ENCODE data around the gene HTR7.

HTR7 gene

DNA sequence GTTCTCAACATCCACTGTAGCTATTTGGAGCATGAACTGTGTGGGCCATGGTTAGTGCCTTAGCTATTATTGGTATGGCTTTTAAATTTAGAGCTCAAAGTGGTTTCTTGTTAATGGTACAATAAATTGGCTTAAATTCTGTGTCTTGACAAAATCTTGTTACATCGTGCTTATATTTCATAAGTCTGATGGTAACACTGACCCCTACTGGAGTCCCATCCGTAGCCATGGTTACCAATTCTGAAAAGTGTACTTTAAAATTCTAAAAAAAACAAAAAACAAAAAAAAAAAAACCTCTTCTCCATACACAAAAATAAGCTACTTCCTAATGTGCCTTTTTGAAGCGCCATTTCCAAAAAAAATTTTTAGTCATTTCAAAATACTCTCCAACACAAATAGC is 7.6 kb upstream of the HTR7 start:
- Histone ChIP-seq H3K36me3 (no peaks in the 10 kb centered on the region), H3K27ac (no peak overlapping the region), H3K27me3 (peaks cover 0 to 17% (median 8%) of the 10 kb centered on the region in 11 experiments; a peak in 16 of 22 replicates), H3K4me1 (peaks cover 0 to 18% (median 2%) of the 10 kb centered on the region in 10 experiments; a peak in 8 of 20 replicates), H3K4me2 (no peak overlapping the region), H3K9me3 (replicated peaks in 1 of 11) (peaks cover 5 to 14% (median 12%) of the 10 kb centered on the region in 11 experiments), H3K4me3 (no peak overlapping the region), H3K9ac (no peak overlapping the region), H4K20me1 (no peaks in the 10 kb centered on the region)
- TF ChIP-seq Cebpa-rat (IDR thresholded peaks at IDR 0.05) = no peak

GRCh38 chr10:90862908-90863514 is 5.2 kb upstream of the HTR7 start:
- no peak for TF ChIP-seq Cebpa-rat (IDR thresholded peaks at IDR 0.05)
- no peaks in the 10 kb centered on the region for H3K9me3 ChIP-seq (replicated peaks in 1 of 11)
- peaks cover 0 to 40% (median 31%) of the 10 kb centered on the region in 11 experiments; a peak in 17 of 22 replicates for H3K27me3 ChIP-seq
- H3K4me3 ChIP-seq = no peak overlapping the region
- no peaks in the 10 kb centered on the region for H4K20me1 ChIP-seq
- no peak overlapping the region for H3K9ac ChIP-seq
- no peaks in the 10 kb centered on the region for H3K36me3 ChIP-seq
- H3K4me2 ChIP-seq = no peak overlapping the region
- H3K4me1 ChIP-seq = peaks cover 5 to 39% (median 22%) of the 10 kb centered on the region in 10 experiments; a peak in 16 of 20 replicates
- no peak overlapping the region for H3K27ac ChIP-seq

DNA sequence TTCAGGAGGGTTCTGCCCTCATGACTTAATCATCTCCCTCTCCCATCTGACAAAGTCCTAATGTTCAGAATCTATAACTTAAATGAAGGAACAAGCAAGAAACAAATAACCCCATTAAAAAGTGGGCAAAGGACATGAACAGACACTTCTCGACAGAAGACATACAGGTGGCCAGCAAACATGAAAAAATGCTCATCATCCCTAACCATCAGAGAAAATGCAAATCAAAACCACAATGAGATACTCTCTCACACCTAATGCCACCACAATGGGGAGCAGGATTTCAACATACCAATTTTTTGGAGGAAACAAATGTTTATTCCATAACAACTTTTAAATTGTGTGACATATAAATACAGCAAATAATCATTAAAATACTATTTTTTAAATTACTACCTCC is 3.0 kb upstream of the HTR7 start:
- no peak overlapping the region for H3K4me3 ChIP-seq
- peak overlapping the region in 2 of 11 experiments; percentile 96 to 98; a peak in 5 of 22 replicates for H3K27ac ChIP-seq
- H3K9ac ChIP-seq = no peak overlapping the region
- H3K27me3 ChIP-seq = peaks cover 9 to 63% (median 53%) of the 10 kb centered on the region in 11 experiments; a peak in 21 of 22 replicates
- peaks cover 17 to 43% (median 32%) of the 10 kb centered on the region in 10 experiments for H3K4me1 ChIP-seq
- peaks cover 0 to 13% (median 9%) of the 10 kb centered on the region in 11 experiments; a peak in 9 of 22 replicates for H4K20me1 ChIP-seq
- TF ChIP-seq Cebpa-rat (IDR thresholded peaks at IDR 0.05) = no peak
- H3K4me2 ChIP-seq = peak overlapping the region in 4 of 11 experiments; percentile 29 to 94 (median 86); a peak in 6 of 22 replicates
- H3K36me3 ChIP-seq = no peaks in the 10 kb centered on the region
- peaks cover 0 to 9% (median 0%) of the 10 kb centered on the region in 11 experiments; a peak in 1 of 22 replicates for H3K9me3 ChIP-seq (replicated peaks in 1 of 11)

DNA sequence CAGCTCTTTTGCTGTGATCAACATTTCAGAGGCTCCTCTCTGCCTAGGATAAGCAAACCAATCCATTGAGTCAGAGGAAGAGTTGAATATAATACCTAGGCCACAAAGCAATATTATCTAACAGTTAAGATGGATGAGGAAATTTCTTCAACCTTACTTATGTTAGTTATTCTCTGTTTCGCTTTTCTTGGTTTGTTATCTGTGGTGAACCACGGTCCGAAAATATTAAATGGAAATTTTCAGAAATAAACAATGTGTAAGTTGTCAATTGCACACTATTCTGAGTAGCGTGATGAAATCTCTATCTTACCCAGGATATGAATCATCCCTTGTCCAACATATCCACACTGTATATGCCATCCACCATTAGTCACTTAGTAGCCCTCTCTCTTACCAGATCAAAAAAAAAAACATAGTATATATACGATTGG is 1.5 kb upstream of the HTR7 start:
- Histone ChIP-seq H4K20me1 (peaks cover 0 to 25% (median 10%) of the 10 kb centered on the region in 11 experiments; a peak in 10 of 22 replicates), H3K4me1 (peaks cover 17 to 57% (median 35%) of the 10 kb centered on the region in 10 experiments), H3K9me3 (replicated peaks in 1 of 11) (peaks cover 0 to 9% (median 0%) of the 10 kb centered on the region in 11 experiments; a peak in 1 of 22 replicates), H3K27me3 (peaks cover 24 to 77% (median 67%) of the 10 kb centered on the region in 11 experiments), H3K4me3 (peak overlapping the region in 3 of 10 experiments; percentile 73 to 91 (median 87); a peak in 6 of 20 replicates), H3K27ac (peak overlapping the region in 10 of 11 experiments; percentile 29 to 98 (median 77); a peak in 15 of 22 replicates), H3K4me2 (peak overlapping the region in 9 of 11 experiments; percentile 29 to 98 (median 92); a peak in 17 of 22 replicates), H3K9ac (peak overlapping the region in 5 of 11 experiments; percentile 86 to 97 (median 92); a peak in 10 of 22 replicates), H3K36me3 (no peaks in the 10 kb centered on the region)
- TF ChIP-seq Cebpa-rat (IDR thresholded peaks at IDR 0.05) = peak in 2 of 11 experiments; percentile 38 to 70; a peak in 2 of 22 replicates

- peaks cover 30 to 85% (median 75%) of the 10 kb centered on the region in 11 experiments for H3K27me3 ChIP-seq
- H3K4me2 ChIP-seq = peak overlapping the region; percentile 85 to 98 (median 93)
- TF ChIP-seq Cebpa-rat (IDR thresholded peaks at IDR 0.05) = no peak
- H3K36me3 ChIP-seq = no peaks in the 10 kb centered on the region
- H3K4me1 ChIP-seq = peaks cover 17 to 65% (median 35%) of the 10 kb centered on the region in 10 experiments
- peak overlapping the region; percentile 63 to 97 (median 81); a peak in 20 of 22 replicates for H3K9ac ChIP-seq
- H3K4me3 ChIP-seq = peak overlapping the region; percentile 64 to 92 (median 74)
- H4K20me1 ChIP-seq = peaks cover 0 to 34% (median 10%) of the 10 kb centered on the region in 11 experiments; a peak in 10 of 22 replicates
- peaks cover 0 to 9% (median 0%) of the 10 kb centered on the region in 11 experiments; a peak in 1 of 22 replicates for H3K9me3 ChIP-seq (replicated peaks in 1 of 11)
- peak overlapping the region; percentile 46 to 98 (median 66); a peak in 19 of 22 replicates for H3K27ac ChIP-seq
These were observed 676 bp upstream of the HTR7 start for GRCh38 chr10:90858461-90858968.

DNA sequence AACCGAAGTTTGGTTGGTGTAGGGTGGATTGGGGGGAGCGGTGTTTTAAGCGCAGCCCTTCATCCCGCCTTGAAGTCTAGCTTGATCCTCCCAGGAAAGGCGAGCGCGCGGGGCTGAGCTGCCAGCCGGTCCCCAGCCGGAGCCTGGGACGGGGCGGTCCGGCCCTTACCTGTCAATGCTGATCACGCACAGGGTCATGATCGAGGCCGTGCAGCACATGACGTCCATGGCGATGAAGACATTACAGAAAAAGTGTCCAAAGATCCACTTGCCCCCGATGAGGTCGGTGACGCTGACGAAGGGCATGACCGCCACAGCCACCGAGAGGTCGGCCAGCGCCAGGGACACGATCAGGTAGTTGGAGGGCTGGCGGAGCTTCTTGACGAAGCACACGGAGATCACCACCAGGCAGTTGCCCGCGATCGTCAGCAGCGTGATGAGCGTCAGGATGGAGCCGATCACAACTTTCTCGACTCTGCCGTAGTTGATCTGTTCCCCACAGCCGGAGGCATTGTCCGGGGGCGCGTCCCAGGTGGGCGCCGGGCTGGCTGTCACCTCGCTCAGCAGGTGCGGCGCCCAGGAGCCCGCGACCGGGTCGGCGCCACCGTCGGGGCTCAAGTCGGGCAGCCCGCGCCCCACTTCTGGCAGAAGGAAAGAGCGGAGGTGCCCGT is 740 bp downstream of the HTR7 start:
- peak overlapping the region; percentile 64 to 92 (median 74) for H3K4me3 ChIP-seq
- peaks cover 0 to 39% (median 10%) of the 10 kb centered on the region in 11 experiments; a peak in 10 of 22 replicates for H4K20me1 ChIP-seq
- H3K4me2 ChIP-seq = peak overlapping the region; percentile 85 to 98 (median 93)
- peak overlapping the region; percentile 63 to 97 (median 81) for H3K9ac ChIP-seq
- H3K4me1 ChIP-seq = peaks cover 17 to 69% (median 35%) of the 10 kb centered on the region in 10 experiments
- peaks cover 0 to 10% (median under 1%) of the 10 kb centered on the region in 11 experiments; a peak in 10 of 22 replicates for H3K9me3 ChIP-seq (replicated peaks in 1 of 11)
- H3K27me3 ChIP-seq = peaks cover 30 to 88% (median 78%) of the 10 kb centered on the region in 11 experiments
- TF ChIP-seq Cebpa-rat (IDR thresholded peaks at IDR 0.05) = no peak
- peak overlapping the region; percentile 46 to 98 (median 66); a peak in 21 of 22 replicates for H3K27ac ChIP-seq
- H3K36me3 ChIP-seq = peaks cover 0 to under 1% (median 0%) of the 10 kb centered on the region in 11 experiments; a peak in 1 of 22 replicates

GRCh38 chr10:90856261-90856660 is 1.6 kb downstream of the HTR7 start:
- H3K36me3 ChIP-seq = peaks cover 0 to 9% (median 0%) of the 10 kb centered on the region in 11 experiments; a peak in 5 of 22 replicates
- peaks cover 0 to 39% (median 10%) of the 10 kb centered on the region in 11 experiments; a peak in 10 of 22 replicates for H4K20me1 ChIP-seq
- peak overlapping the region in 3 of 11 experiments; percentile 96 to 98 (median 96); a peak in 6 of 22 replicates for H3K27ac ChIP-seq
- H3K4me2 ChIP-seq = peak overlapping the region; percentile 85 to 98 (median 93)
- peaks cover 17 to 63% (median 35%) of the 10 kb centered on the region in 10 experiments for H3K4me1 ChIP-seq
- peaks cover 8 to 18% (median 8%) of the 10 kb centered on the region in 11 experiments for H3K9me3 ChIP-seq (replicated peaks in 1 of 11)
- peaks cover 30 to 82% (median 78%) of the 10 kb centered on the region in 11 experiments for H3K27me3 ChIP-seq
- peak overlapping the region in 6 of 11 experiments; percentile 73 to 97 (median 90); a peak in 12 of 22 replicates for H3K9ac ChIP-seq
- peak overlapping the region; percentile 64 to 92 (median 74) for H3K4me3 ChIP-seq
- TF ChIP-seq Cebpa-rat (IDR thresholded peaks at IDR 0.05) = no peak

GRCh38 chr10:90855126-90855525 is 2.7 kb downstream of the HTR7 start:
- Histone ChIP-seq H4K20me1 (peaks cover 0 to 41% (median 10%) of the 10 kb centered on the region in 11 experiments; a peak in 10 of 22 replicates), H3K9me3 (replicated peaks in 1 of 11) (peaks cover 15 to 29% (median 19%) of the 10 kb centered on the region in 11 experiments), H3K9ac (peak overlapping the region in 3 of 11 experiments; percentile 89 to 97 (median 92); a peak in 4 of 22 replicates), H3K27ac (no peak overlapping the region), H3K4me3 (peak overlapping the region in 6 of 10 experiments; percentile 14 to 92 (median 80); a peak in 9 of 20 replicates), H3K4me2 (peak overlapping the region in 4 of 11 experiments; percentile 85 to 94 (median 90); a peak in 8 of 22 replicates), H3K4me1 (peaks cover 17 to 56% (median 30%) of the 10 kb centered on the region in 10 experiments), H3K36me3 (peaks cover 0 to 13% (median 0%) of the 10 kb centered on the region in 11 experiments; a peak in 5 of 22 replicates), H3K27me3 (peaks cover 30 to 71% (median 66%) of the 10 kb centered on the region in 11 experiments)
- no peak for TF ChIP-seq Cebpa-rat (IDR thresholded peaks at IDR 0.05)
